ENCODE measurements around the gene FAM120B.

The FAM120B gene

DNA sequence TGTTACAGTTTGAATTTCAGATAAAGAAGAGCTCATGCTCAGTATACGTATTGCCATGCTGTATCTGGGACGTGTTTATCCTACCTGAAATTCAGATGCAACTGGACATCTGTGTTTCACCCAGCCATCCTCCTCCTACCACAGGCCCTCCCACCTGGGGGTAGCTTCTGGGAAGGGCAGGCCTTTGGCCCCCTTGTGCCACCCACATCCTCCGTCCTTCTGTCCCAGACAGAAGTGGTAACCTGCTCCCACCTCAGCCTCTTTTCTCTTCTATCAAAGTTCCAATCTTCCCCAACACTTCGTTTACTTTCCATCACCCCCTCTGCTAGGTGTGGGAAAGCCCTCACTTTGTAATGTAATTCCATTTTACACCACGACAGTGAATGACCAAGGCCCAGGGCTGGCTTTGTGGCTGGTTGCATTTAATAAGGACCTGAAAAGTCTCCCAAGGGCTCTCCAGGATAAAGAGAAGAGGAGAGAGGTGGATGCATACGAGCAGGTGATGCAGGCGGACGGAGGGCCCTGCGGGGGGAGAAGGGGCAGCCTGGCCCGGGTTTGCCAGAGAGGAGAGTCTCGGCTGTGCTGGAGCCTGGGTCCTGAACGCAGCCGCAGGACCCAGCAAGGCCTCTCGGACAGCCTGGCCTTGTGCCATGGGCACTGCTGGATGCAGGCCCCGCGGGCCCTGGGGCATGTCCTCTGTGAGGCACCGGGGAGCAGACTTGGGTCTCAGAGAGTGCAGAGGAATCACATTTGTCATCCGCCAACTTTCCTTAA lies 148.1 kb downstream of the FAM120B start:
- no peak for TF ChIP-seq GATA2 (IDR thresholded peaks at IDR 0.05; ENCODE audit: low read depth, low read length)
- TF ChIP-seq GATA3 (IDR thresholded peaks at IDR 0.05; ENCODE audit: low read depth, low read length): no peak

- TF ChIP-seq GATA2 (IDR thresholded peaks at IDR 0.05; ENCODE audit: low read depth, low read length) (no peak), GATA3 (IDR thresholded peaks at IDR 0.05; ENCODE audit: low read depth, low read length) (no peak)
Measured at GRCh38 chr6:170455335-170455979, 148.9 kb downstream of the FAM120B start.

GRCh38 chr6:170456334-170456733 lies 149.8 kb downstream of the FAM120B start:
- TF ChIP-seq GATA2 (IDR thresholded peaks at IDR 0.05; ENCODE audit: low read depth, low read length) (no peak), GATA3 (IDR thresholded peaks at IDR 0.05; ENCODE audit: low read depth, low read length) (no peak)

Data from SH-SY5Y (cell line).